Astrocyte (in vitro differentiated cells and primary cell): ENCODE data around the gene CABLES1. TPM values are rescaled to one million over a fixed set of nuclear protein-coding genes. Genes with fewer than 3 reads are reported as not detected.

Source experiments
- DNase-seq: peaks from one replicate; pipeline ENCODE4 v3.0.0-alpha.2; 2010; ENCODE audit warnings: low read depth
- FAIRE-seq: peaks from 2 replicates; lab custom pipeline; 2011; peaks lifted over from hg19 to GRCh38; lab: Jason Lieb, UNC
- H2AFZ ChIP-seq: 2 replicates; pipeline ENCODE4 v1.6.0; 2012; ENCODE audit warnings: low read depth, low read length, inconsistent platforms
- H3K27ac ChIP-seq: 2 replicates; pipeline ENCODE4 v1.5.1; 2011; ENCODE audit warnings: low read depth, low read length, inconsistent platforms
- H3K27me3 ChIP-seq: 2 replicates; pipeline ENCODE4 v1.6.0; 2011; ENCODE audit warnings: low read length, inconsistent platforms; ENCODE audit not compliant: insufficient read depth
- H3K36me3 ChIP-seq: 2 replicates; pipeline ENCODE4 v1.5.1; 2011; ENCODE audit warnings: low read length, inconsistent platforms; ENCODE audit not compliant: insufficient read depth
- H3K4me1 ChIP-seq: 2 replicates; pipeline ENCODE4 v1.5.1; 2011; ENCODE audit warnings: low read length, inconsistent platforms; ENCODE audit not compliant: insufficient read depth
- H3K4me2 ChIP-seq: 2 replicates; pipeline ENCODE4 v1.6.0; 2012; ENCODE audit warnings: low read length, inconsistent platforms
- H3K4me3 ChIP-seq: 2 replicates; pipeline ENCODE4 v1.5.1; 2011; ENCODE audit warnings: low read depth, mild to moderate bottlenecking, low read length, inconsistent platforms; ENCODE audit not compliant: insufficient read depth
- H3K79me2 ChIP-seq: 2 replicates; pipeline ENCODE4 v1.6.0; 2012; ENCODE audit warnings: mild to moderate bottlenecking, low read length, inconsistent platforms; ENCODE audit not compliant: insufficient read depth
- H3K9ac ChIP-seq: 2 replicates; pipeline ENCODE4 v1.6.0; 2012; ENCODE audit warnings: mild to moderate bottlenecking, low read length, inconsistent platforms
- H3K9me3 ChIP-seq: 2 replicates; pipeline ENCODE4 v1.5.1; 2012; ENCODE audit warnings: low read depth, mild to moderate bottlenecking, low read length, inconsistent platforms; ENCODE audit not compliant: insufficient read depth
- H4K20me1 ChIP-seq: 2 replicates; pipeline ENCODE4 v1.6.0; 2012; ENCODE audit warnings: low read length, inconsistent platforms; ENCODE audit not compliant: insufficient read depth
- H3K27ac Mint-ChIP-seq: one replicate; pipeline ENCODE4 v1.8.0; 2021; ENCODE audit warnings: mild to moderate bottlenecking, mixed read lengths; ENCODE audit not compliant: unreplicated experiment
- H3K27me3 Mint-ChIP-seq: one replicate; pipeline ENCODE4 v1.8.0; 2021; ENCODE audit warnings: low read depth, mixed read lengths; ENCODE audit not compliant: unreplicated experiment
- H3K36me3 Mint-ChIP-seq: one replicate; pipeline ENCODE4 v1.8.0; 2021; ENCODE audit warnings: low read depth, mixed read lengths; ENCODE audit not compliant: unreplicated experiment
- H3K4me1 Mint-ChIP-seq: one replicate; pipeline ENCODE4 v1.8.0; 2021; ENCODE audit warnings: low read depth, mixed read lengths; ENCODE audit not compliant: unreplicated experiment
- H3K4me3 Mint-ChIP-seq: one replicate; pipeline ENCODE4 v1.8.0; 2021; ENCODE audit warnings: mild to moderate bottlenecking, moderate library complexity, mixed read lengths; ENCODE audit not compliant: unreplicated experiment
- H3K9me3 Mint-ChIP-seq: one replicate; pipeline ENCODE4 v1.8.0; 2021; ENCODE audit warnings: mild to moderate bottlenecking, mixed read lengths; ENCODE audit not compliant: unreplicated experiment
- CTCF ChIP-seq: IDR thresholded peaks from 2 replicates; pipeline ENCODE4 v1.5.1; 2011; ENCODE audit warnings: low read depth, mild to moderate bottlenecking, inconsistent platforms, low read length, moderate library complexity; ENCODE audit not compliant: insufficient read depth
- EZH2 ChIP-seq: IDR thresholded peaks from 2 replicates; pipeline ENCODE4 v1.6.1; 2012; ENCODE audit warnings: mild to moderate bottlenecking, low read length, inconsistent platforms; ENCODE audit not compliant: insufficient read depth
- total RNA-seq: library from RNA; stranded (reverse); gene quantifications from 2 replicates; pipeline ENCODE4 v1.2.1, GENCODE V29; 2021

CABLES1 gene
- total RNA-seq, 1 donor from 2014 or later: 14.5 TPM

- H4K20me1 ChIP-seq: no peaks in the 10 kb centered on the region
- Mint-ChIP-seq H3K4me3 (no peak overlapping the region), H3K27me3 (no peaks in the 10 kb centered on the region), H3K36me3 (no peaks in the 10 kb centered on the region), H3K9me3 (peaks cover 2% of the 10 kb centered on the region), H3K27ac (peak overlapping the region; percentile 34), H3K4me1 (peaks cover 29% of the 10 kb centered on the region)
- H3K36me3 ChIP-seq: no peaks in the 10 kb centered on the region
- FAIRE-seq (no peak), DNase-seq (no peak)
- H3K79me2 ChIP-seq: no peaks in the 10 kb centered on the region
- H2AFZ ChIP-seq: no peak overlapping the region
- TF ChIP-seq CTCF: no peak
- TF ChIP-seq EZH2: no peak
- H3K4me2 ChIP-seq: no peak overlapping the region
- H3K9ac ChIP-seq: no peak overlapping the region
- H3K27ac ChIP-seq: no peak overlapping the region
- no peaks in the 10 kb centered on the region for H3K9me3 ChIP-seq
- no peaks in the 10 kb centered on the region for H3K27me3 ChIP-seq
- peaks cover 22% of the 10 kb centered on the region for H3K4me1 ChIP-seq
- no peak overlapping the region for H3K4me3 ChIP-seq
These were observed 31.8 kb upstream of the CABLES1 start for GRCh38 chr18:23103449-23103848.

- Histone ChIP-seq H3K36me3 (no peaks in the 10 kb centered on the region), H4K20me1 (no peaks in the 10 kb centered on the region), H3K4me3 (no peak overlapping the region), H2AFZ (no peak overlapping the region), H3K4me2 (no peak overlapping the region), H3K27me3 (no peaks in the 10 kb centered on the region), H3K9ac (no peak overlapping the region), H3K27ac (no peak overlapping the region), H3K9me3 (no peaks in the 10 kb centered on the region), H3K4me1 (peaks cover 22% of the 10 kb centered on the region), H3K79me2 (no peaks in the 10 kb centered on the region)
- no peaks in the 10 kb centered on the region for H3K36me3 Mint-ChIP-seq
- DNase-seq (no peak), FAIRE-seq (no peak)
- no peaks in the 10 kb centered on the region for H3K9me3 Mint-ChIP-seq
- no peak overlapping the region for H3K27ac Mint-ChIP-seq
- no peak overlapping the region for H3K4me3 Mint-ChIP-seq
- TF ChIP-seq EZH2: no peak
- TF ChIP-seq CTCF: no peak
- no peaks in the 10 kb centered on the region for H3K27me3 Mint-ChIP-seq
- peaks cover 26% of the 10 kb centered on the region for H3K4me1 Mint-ChIP-seq
These were observed 30.3 kb upstream of the CABLES1 start for GRCh38 chr18:23105030-23105429.

GRCh38 chr18:23105581-23106219, 29.6 kb upstream of the CABLES1 start:
- peak overlapping the region; percentile 84 for H3K27ac ChIP-seq
- Mint-ChIP-seq H3K4me3 (peak overlapping the region; percentile 77), H3K27ac (peak overlapping the region; percentile 100)

More at GRCh38 chr18:23105581-23106219, 29.6 kb upstream of the CABLES1 start:
- H3K9ac ChIP-seq: peak overlapping the region; percentile 46
- no peak for DNase-seq
- H3K4me1 ChIP-seq: peaks cover 22% of the 10 kb centered on the region
- no peaks in the 10 kb centered on the region for H3K36me3 Mint-ChIP-seq
- no peaks in the 10 kb centered on the region for H3K36me3 ChIP-seq
- no peaks in the 10 kb centered on the region for H3K27me3 ChIP-seq
- no peaks in the 10 kb centered on the region for H4K20me1 ChIP-seq
- H3K4me3 ChIP-seq: no peak overlapping the region
- FAIRE-seq: no peak
- TF ChIP-seq EZH2 (no peak), CTCF (no peak)
- no peaks in the 10 kb centered on the region for H3K27me3 Mint-ChIP-seq
- H3K4me1 Mint-ChIP-seq: peaks cover 26% of the 10 kb centered on the region
- H3K9me3 Mint-ChIP-seq: no peaks in the 10 kb centered on the region
- peak overlapping the region; percentile 71 for H3K4me2 ChIP-seq
- no peak overlapping the region for H2AFZ ChIP-seq
- no peaks in the 10 kb centered on the region for H3K79me2 ChIP-seq
- no peaks in the 10 kb centered on the region for H3K9me3 ChIP-seq
